DOHH2 (cell line): Measurements from ENCODE around the gene RASAL2.

ENCODE experiments used
- CTCF ChIP-seq: fragments of 200-600 bp; sonication (generic); IDR thresholded peaks from one replicate; pipeline ENCODE4 v1.5.1; 2014; ENCODE audit warnings: antibody characterized with exemption, mild to moderate bottlenecking, low read depth, low read length; ENCODE audit not compliant: poor library complexity, severe bottlenecking
- EZH2phosphoT487 ChIP-seq: fragments of 200-600 bp; sonication (generic); IDR thresholded peaks from 2 replicates; pipeline ENCODE4 v1.6.1; 2017; ENCODE audit warnings: borderline replicate concordance, mild to moderate bottlenecking, antibody characterized with exemption, low read length, moderate library complexity, mixed read lengths

- TF ChIP-seq CTCF: no peak
- TF ChIP-seq EZH2phosphoT487: no peak
Measured at GRCh38 chr1:178353524-178353923, 259.6 kb downstream of the RASAL2 start.
